Keratinocyte (primary cell): Measurements from ENCODE around the gene S100A12. TPM values are rescaled to one million over a fixed set of nuclear protein-coding genes. Genes with fewer than 3 reads are reported as not detected.
"Not testable (repeated sequence)": the region's sequence is repeated elsewhere in the genome, so short reads cannot be mapped to it uniquely, and the experiment has no call there.

ENCODE experiments used
- DNase-seq: peaks from one replicate; pipeline ENCODE4 v3.0.0-alpha.2; 2011; ENCODE audit warnings: low read depth, missing footprints, low spot score
- FAIRE-seq: peaks from 2 replicates; lab custom pipeline; 2011; peaks lifted over from hg19 to GRCh38; lab: Jason Lieb, UNC
- H2AFZ ChIP-seq: 2 replicates; pipeline ENCODE4 v1.6.0; 2012; ENCODE audit warnings: low read length, control low read depth, inconsistent platforms; ENCODE audit not compliant: control insufficient read depth
- H3K27ac ChIP-seq: 2 replicates; pipeline ENCODE4 v1.5.1; 2011; ENCODE audit warnings: low read length; ENCODE audit not compliant: control insufficient read depth, insufficient read depth
- H3K27me3 ChIP-seq: 3 replicates; pipeline ENCODE4 v1.6.0; 2011; ENCODE audit warnings: low read length; ENCODE audit not compliant: control insufficient read depth, insufficient read depth; ENCODE audit errors: extremely low read depth
- H3K36me3 ChIP-seq, 2 experiments: 2 replicates in 1 of 2; 3 replicates in 1 of 2; pipeline ENCODE4 v1.5.1; 2011; ENCODE audit warnings: low read length in 2 of 2, mild to moderate bottlenecking in 1 of 2; ENCODE audit not compliant: control insufficient read depth in 2 of 2, insufficient read depth in 2 of 2; ENCODE audit errors: extremely low read depth in 1 of 2
- H3K4me1 ChIP-seq: 3 replicates; pipeline ENCODE4 v1.5.1; 2011; ENCODE audit warnings: low read length; ENCODE audit not compliant: control insufficient read depth, insufficient read depth; ENCODE audit errors: extremely low read depth
- H3K4me2 ChIP-seq: 3 replicates; pipeline ENCODE4 v1.6.0; 2011; ENCODE audit warnings: low read depth, low read length; ENCODE audit not compliant: control insufficient read depth, insufficient read depth; ENCODE audit errors: extremely low read depth
- H3K4me3 ChIP-seq, 3 experiments: fragments of 200-600 bp in 1 of 3; sonication (generic) in 1 of 3; 2 replicates in 2 of 3; 3 replicates in 1 of 3; pipeline ENCODE4 v1.5.1; 2011 to 2016; ENCODE audit warnings: low read length in 3 of 3, mild to moderate bottlenecking in 3 of 3, control low read depth in 2 of 3, inconsistent platforms in 1 of 3, low read depth in 1 of 3, mixed read lengths in 1 of 3, mixed run types in 1 of 3, moderate library complexity in 1 of 3; ENCODE audit not compliant: control insufficient read depth in 2 of 3, insufficient read depth in 2 of 3; ENCODE audit errors: extremely low read depth in 1 of 3
- H3K79me2 ChIP-seq: 2 replicates; pipeline ENCODE4 v1.6.0; 2012; ENCODE audit warnings: low read length; ENCODE audit not compliant: control insufficient read depth, insufficient read depth
- H3K9ac ChIP-seq: 3 replicates; pipeline ENCODE4 v1.6.0; 2011; ENCODE audit warnings: low read length; ENCODE audit not compliant: control insufficient read depth, insufficient read depth; ENCODE audit errors: extremely low read depth
- H3K9me1 ChIP-seq: 3 replicates; pipeline ENCODE4 v1.6.0; 2011; ENCODE audit warnings: low read length; ENCODE audit not compliant: control insufficient read depth, insufficient read depth; ENCODE audit errors: extremely low read depth
- H3K9me3 ChIP-seq: 2 replicates; pipeline ENCODE4 v1.5.1; 2012; ENCODE audit warnings: low read depth, low read length; ENCODE audit not compliant: control insufficient read depth
- H4K20me1 ChIP-seq: 3 replicates; pipeline ENCODE4 v1.6.0; 2011; ENCODE audit warnings: low read length; ENCODE audit not compliant: control insufficient read depth, insufficient read depth; ENCODE audit errors: extremely low read depth
- EZH2 ChIP-seq: IDR thresholded peaks from one replicate; pipeline ENCODE4 v1.6.1; 2012; ENCODE audit warnings: inconsistent platforms, mild to moderate bottlenecking, low read length, moderate library complexity
- dilution Hi-C: fragments of 300-500 bp; cut with MboI; formaldehyde crosslinking; loops from one replicate; pipeline ENCODE4 v1.7.0; 2020; ENCODE audit warnings: low sequenced_read_pairs; ENCODE audit not compliant: extremely low pct_ligation_motif_present
- polyA plus RNA-seq, 5 experiments: library from polyadenylated mRNA; depleted of rRNA in 3 of 5; stranded (reverse) in 3 of 5; stranded (forward) in 1 of 5; unstranded in 1 of 5; fragments of >200 nt; gene quantifications; 1 replicate in 1 of 5; 2 replicates in 3 of 5; 3 replicates in 1 of 5; pipeline versions ENCODE4 v1.2.1 to v1.2.3, GENCODE V29; 2011 to 2012; ENCODE audit warnings: missing spikeins in 2 of 5, low read depth in 1 of 5, low replicate concordance in 1 of 5
- TF ChIP-seq, protein P1 (sequence below), 3 experiments: IDR thresholded peaks in 1 of 3; conservative IDR thresholded peaks in 1 of 3; optimal IDR thresholded peaks in 1 of 3; 2 replicates in 2 of 3; 3 replicates in 1 of 3; pipeline versions ENCODE3 to v1.5.1; 2011; ENCODE audit warnings: low read length in 3 of 3, mild to moderate bottlenecking in 3 of 3, moderate library complexity in 2 of 3, control low read depth in 1 of 3, inconsistent platforms in 1 of 3; ENCODE audit not compliant: insufficient read depth in 2 of 3; ENCODE audit errors: extremely low read depth in 1 of 3

S100A12 gene
- polyA plus RNA-seq, 1 donor (not counting 4 experiments of a cell fraction or from before 2014, with no cell fraction given) = 1.5 TPM

DNA sequence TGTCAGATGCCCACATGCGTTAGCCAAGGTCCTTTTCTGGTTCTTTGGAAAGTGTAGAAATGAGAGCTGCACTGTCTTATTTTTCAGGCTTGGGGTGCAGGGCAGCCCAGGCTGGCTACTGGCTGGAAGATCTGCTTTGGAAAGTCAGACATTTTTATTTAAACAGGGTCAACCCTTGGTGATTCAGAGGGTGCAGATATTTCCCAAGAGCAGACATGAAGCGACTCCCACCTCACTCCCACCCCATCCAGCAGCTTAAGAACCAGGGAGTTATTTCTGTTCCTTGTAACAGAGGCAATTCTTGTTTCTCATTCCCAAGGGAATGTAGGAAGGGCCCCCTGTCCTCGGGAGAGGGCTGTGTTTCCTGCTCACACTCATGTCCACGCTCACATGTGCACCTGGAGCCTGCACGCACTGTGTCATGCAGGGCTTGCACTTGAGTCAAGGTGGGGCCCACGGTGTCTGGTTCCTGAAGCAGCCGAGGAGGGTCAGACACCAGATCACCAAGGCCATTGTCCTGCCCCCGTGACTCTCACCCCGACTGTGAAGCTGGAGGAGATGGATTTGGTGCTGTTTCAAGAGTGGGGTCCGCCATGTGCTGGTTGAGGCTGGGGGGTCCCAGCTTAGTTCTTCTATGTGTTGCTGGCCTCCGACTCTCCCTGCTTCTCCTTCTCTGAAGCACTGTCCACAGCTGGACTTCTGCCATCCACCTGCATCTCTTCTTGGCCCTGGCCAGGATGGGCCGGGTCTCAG is 41.9 kb upstream of the S100A12 start:
- H3K27ac ChIP-seq = no peak overlapping the region
- no peak for TF ChIP-seq EZH2
- TF ChIP-seq, protein P1, sequence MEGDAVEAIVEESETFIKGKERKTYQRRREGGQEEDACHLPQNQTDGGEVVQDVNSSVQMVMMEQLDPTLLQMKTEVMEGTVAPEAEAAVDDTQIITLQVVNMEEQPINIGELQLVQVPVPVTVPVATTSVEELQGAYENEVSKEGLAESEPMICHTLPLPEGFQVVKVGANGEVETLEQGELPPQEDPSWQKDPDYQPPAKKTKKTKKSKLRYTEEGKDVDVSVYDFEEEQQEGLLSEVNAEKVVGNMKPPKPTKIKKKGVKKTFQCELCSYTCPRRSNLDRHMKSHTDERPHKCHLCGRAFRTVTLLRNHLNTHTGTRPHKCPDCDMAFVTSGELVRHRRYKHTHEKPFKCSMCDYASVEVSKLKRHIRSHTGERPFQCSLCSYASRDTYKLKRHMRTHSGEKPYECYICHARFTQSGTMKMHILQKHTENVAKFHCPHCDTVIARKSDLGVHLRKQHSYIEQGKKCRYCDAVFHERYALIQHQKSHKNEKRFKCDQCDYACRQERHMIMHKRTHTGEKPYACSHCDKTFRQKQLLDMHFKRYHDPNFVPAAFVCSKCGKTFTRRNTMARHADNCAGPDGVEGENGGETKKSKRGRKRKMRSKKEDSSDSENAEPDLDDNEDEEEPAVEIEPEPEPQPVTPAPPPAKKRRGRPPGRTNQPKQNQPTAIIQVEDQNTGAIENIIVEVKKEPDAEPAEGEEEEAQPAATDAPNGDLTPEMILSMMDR (optimal IDR thresholded peaks at IDR 0.05 in 1 of 3, IDR thresholded peaks at IDR 0.05 in 1 of 3, conservative IDR thresholded peaks at IDR 0.05 in 1 of 3; ENCODE audit: extremely low read depth in 1 of 3, insufficient read depth in 2 of 3, low read length in 3 of 3) = no peak
- FAIRE-seq = no peak

DNA sequence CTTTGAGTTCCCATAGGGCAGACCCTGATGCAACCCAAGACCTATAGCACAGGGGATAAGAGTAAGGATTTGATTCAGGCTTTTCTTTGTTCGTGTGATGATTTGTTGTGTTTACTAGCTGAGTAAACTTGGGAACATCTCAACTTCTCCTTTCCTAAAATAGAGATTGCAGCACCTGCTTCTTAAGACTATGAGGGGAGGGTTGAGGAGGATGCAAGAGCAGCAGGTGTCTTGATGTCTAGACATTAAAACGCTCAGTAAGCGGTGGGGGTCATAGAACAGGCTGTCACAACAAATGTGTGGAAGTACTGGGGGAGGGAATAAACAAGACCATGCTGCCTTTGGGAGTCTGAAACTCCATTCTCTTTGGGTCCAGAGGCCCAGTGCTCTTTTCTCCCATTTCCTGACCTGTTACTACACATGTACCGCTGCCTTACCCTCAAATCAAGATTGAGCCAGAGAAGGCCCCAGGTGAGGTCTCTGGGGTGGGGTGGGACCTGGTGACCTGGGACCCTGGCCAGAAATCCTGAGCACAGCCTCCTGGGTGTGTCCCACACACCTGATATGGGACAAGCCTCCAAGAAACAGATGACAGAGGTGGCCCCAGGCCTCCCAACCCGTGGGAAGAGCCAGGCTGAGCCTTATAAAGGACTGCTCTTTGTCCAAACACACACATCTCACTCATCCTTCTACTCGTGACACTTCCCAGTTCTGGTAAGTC is 40.6 kb upstream of the S100A12 start, which contains the start of gene S100A7A:
Gene S100A7A, plus strand, starts transcription at position 671 of the 721 bp plus-strand sequence. CDS start 1,563 bp downstream, outside the sequence.
- Histone ChIP-seq H3K36me3 (no peaks in the 10 kb centered on the region), H3K4me3 (no peak within 1 kb of the TSS), H3K4me2 (no peak within 1 kb of the TSS), H3K4me1 (no peaks in the 10 kb centered on the region), H4K20me1 (no peaks in the 10 kb centered on the region), H2AFZ (no peak within 1 kb of the TSS), H3K27me3 (peaks cover 3% of the 10 kb centered on the region), H3K79me2 (no peaks in the 10 kb centered on the region), H3K27ac (no peak within 1 kb of the TSS), H3K9me1 (no peaks in the 10 kb centered on the region), H3K9ac (no peak within 1 kb of the TSS), H3K9me3 (no peaks in the 10 kb centered on the region)
- no peak for DNase-seq
- TF ChIP-seq, protein P1 (optimal IDR thresholded peaks at IDR 0.05 in 1 of 3, IDR thresholded peaks at IDR 0.05 in 1 of 3, conservative IDR thresholded peaks at IDR 0.05 in 1 of 3; ENCODE audit: extremely low read depth in 1 of 3, insufficient read depth in 2 of 3, low read length in 3 of 3) = no peak
- no peak for TF ChIP-seq EZH2
- dilution Hi-C loops = no loop called here
- FAIRE-seq = no peak

More for the DNA sequence above, 41.9 kb upstream of the S100A12 start:
- Histone ChIP-seq H3K9ac (no peak overlapping the region), H3K4me1 (no peaks in the 10 kb centered on the region), H3K9me3 (no peaks in the 10 kb centered on the region), H2AFZ (no peak overlapping the region), H3K27me3 (peaks cover 3% of the 10 kb centered on the region), H3K9me1 (no peaks in the 10 kb centered on the region), H3K79me2 (no peaks in the 10 kb centered on the region), H3K4me3 (no peak overlapping the region), H4K20me1 (no peaks in the 10 kb centered on the region), H3K4me2 (no peak overlapping the region), H3K36me3 (no peaks in the 10 kb centered on the region)
- no peak for DNase-seq
- dilution Hi-C loops = no loop called here

DNA sequence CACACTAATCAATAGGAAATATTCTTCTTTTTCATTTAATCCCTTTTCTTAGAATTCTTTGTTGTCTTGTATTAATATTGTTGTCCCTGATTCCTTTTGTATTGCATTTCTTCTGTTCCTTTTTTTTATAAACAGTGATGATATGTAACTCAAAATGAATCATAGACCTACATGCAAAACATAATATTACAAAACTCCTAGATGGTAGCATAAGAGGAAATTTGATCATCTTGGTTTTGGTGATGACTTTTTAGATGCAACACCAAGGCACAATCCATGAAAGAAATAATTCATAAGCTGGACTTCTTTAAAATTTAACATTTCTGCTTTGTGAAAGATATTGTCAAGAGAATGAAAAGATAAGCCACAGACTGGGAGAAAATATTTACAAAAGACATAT is 38.5 kb upstream of the S100A12 start:
- H3K36me3 ChIP-seq, H3K27me3 ChIP-seq, H3K4me2 ChIP-seq, dilution Hi-C loops, H3K4me1 ChIP-seq, H3K9ac ChIP-seq, H3K9me3 ChIP-seq, H2AFZ ChIP-seq, FAIRE-seq, H4K20me1 ChIP-seq, H3K9me1 ChIP-seq, H3K4me3 ChIP-seq, H3K27ac ChIP-seq, H3K79me2 ChIP-seq, DNase-seq: not testable (repeated sequence)
